ENCODE data around the gene PPFIA2. TPM values are rescaled to one million over a fixed set of nuclear protein-coding genes. Genes with fewer than 3 reads are reported as not detected.

The PPFIA2 gene
- total RNA-seq, 1 experiment from 2014 or later: 1.1 TPM

GRCh38 chr12:81546811-81547210 is 212.3 kb downstream of the PPFIA2 start:
- H3K27me3 Mint-ChIP-seq (ENCODE audit: low read depth): no peaks in the 10 kb centered on the region
- H3K36me3 Mint-ChIP-seq: no peaks in the 10 kb centered on the region
- TF ChIP-seq E2F1 (CRISPR knock-in tag; IDR thresholded peaks at IDR 0.05): no peak
- TF ChIP-seq ETV6 (CRISPR knock-in tag; IDR thresholded peaks at IDR 0.05): no peak
- TF ChIP-seq FOXK1 (CRISPR knock-in tag; IDR thresholded peaks at IDR 0.05): no peak
- no peak for TF ChIP-seq ZNF423 (CRISPR knock-in tag; IDR thresholded peaks at IDR 0.05)
- TF ChIP-seq NFATC4 (CRISPR knock-in tag; IDR thresholded peaks at IDR 0.05): no peak
- no peak for TF ChIP-seq SP1 (CRISPR knock-in tag; conservative IDR thresholded peaks at IDR 0.05)
- no peak for TF ChIP-seq ZNF532 (CRISPR knock-in tag; IDR thresholded peaks at IDR 0.05; ENCODE audit: borderline replicate concordance)
- no peak for TF ChIP-seq ZNF317 (CRISPR knock-in tag; IDR thresholded peaks at IDR 0.05; ENCODE audit: borderline replicate concordance, low read depth)
- TF ChIP-seq ZNF219 (CRISPR knock-in tag; IDR thresholded peaks at IDR 0.05; ENCODE audit: borderline replicate concordance): no peak
- no peak for TF ChIP-seq TCF7 (CRISPR knock-in tag; IDR thresholded peaks at IDR 0.05; ENCODE audit: low read depth)
- TF ChIP-seq TEAD4 (CRISPR knock-in tag; IDR thresholded peaks at IDR 0.05): no peak
- no peak for TF ChIP-seq USF2 (CRISPR knock-in tag; IDR thresholded peaks at IDR 0.05)
- TF ChIP-seq TP53 (CRISPR knock-in tag; IDR thresholded peaks at IDR 0.05): no peak
- TF ChIP-seq MYBL2 (CRISPR knock-in tag; IDR thresholded peaks at IDR 0.05): no peak
- TF ChIP-seq ZNF138 (CRISPR knock-in tag; conservative IDR thresholded peaks at IDR 0.05): no peak
- no peak for TF ChIP-seq AFF4 (CRISPR knock-in tag; IDR thresholded peaks at IDR 0.05; ENCODE audit: borderline replicate concordance)
- no peak for TF ChIP-seq ZNF263 (CRISPR knock-in tag; IDR thresholded peaks at IDR 0.05; ENCODE audit: low read depth)
- no peak for TF ChIP-seq JAZF1 (CRISPR knock-in tag; IDR thresholded peaks at IDR 0.05)
- TF ChIP-seq PRRX2 (CRISPR knock-in tag; IDR thresholded peaks at IDR 0.05): no peak
- TF ChIP-seq ZNF396 (CRISPR knock-in tag; IDR thresholded peaks at IDR 0.05; ENCODE audit: borderline replicate concordance): no peak
- DNase-seq (ENCODE audit: low spot score) (no peak), ATAC-seq (no peak)
- H3K4me1 Mint-ChIP-seq: peaks cover 4% of the 10 kb centered on the region
- H3K4me3 Mint-ChIP-seq: no peak overlapping the region
- ChIA-PET POLR2A (no interaction called here), CTCF (no interaction called here)
- H3K9me3 Mint-ChIP-seq: no peaks in the 10 kb centered on the region
- no peak overlapping the region for H3K27ac Mint-ChIP-seq

Measured in WTC11 (cell line).